HG02973 (cell line): ENCODE data around the gene EIF2B2.

ENCODE experiments used
- ATAC-seq: cut with Tn5 transposase; IDR thresholded peaks from one replicate; pipeline ENCODE4 v1.9.1; 2021; ENCODE audit warnings: moderate library complexity; ENCODE audit not compliant: unreplicated experiment

EIF2B2 gene

GRCh38 chr14:74973905-74974363 is 28.8 kb upstream of the EIF2B2 start:
- no peak for ATAC-seq

- no peak for ATAC-seq
These were observed 28.2 kb upstream of the EIF2B2 start for GRCh38 chr14:74974364-74975058.

GRCh38 chr14:74975059-74975810 is 27.5 kb upstream of the EIF2B2 start:
- no peak for ATAC-seq

- ATAC-seq: no peak
These were observed 26.2 kb upstream of the EIF2B2 start for GRCh38 chr14:74976264-74977113.

- ATAC-seq: no peak
These were observed 25.4 kb upstream of the EIF2B2 start for GRCh38 chr14:74977164-74977900.

GRCh38 chr14:74977901-74978385 is 24.8 kb upstream of the EIF2B2 start:
- no peak for ATAC-seq

- ATAC-seq: no peak
These were observed 24.2 kb upstream of the EIF2B2 start for GRCh38 chr14:74978416-74978947.

- ATAC-seq: no peak
These were observed 23.7 kb upstream of the EIF2B2 start for GRCh38 chr14:74979029-74979428.

- no peak for ATAC-seq
These were observed 23.0 kb upstream of the EIF2B2 start for GRCh38 chr14:74979442-74980397.

GRCh38 chr14:74980398-74980730 is 22.4 kb upstream of the EIF2B2 start:
- no peak for ATAC-seq

- no peak for ATAC-seq
These were observed 21.8 kb upstream of the EIF2B2 start for GRCh38 chr14:74980731-74981461.

- no peak for ATAC-seq
These were observed 21.3 kb upstream of the EIF2B2 start for GRCh38 chr14:74981462-74981782.

- no peak for ATAC-seq
These were observed 20.9 kb upstream of the EIF2B2 start for GRCh38 chr14:74981833-74982232.

GRCh38 chr14:74982661-74983060 is 20.1 kb upstream of the EIF2B2 start:
- no peak for ATAC-seq

GRCh38 chr14:74983343-74983742 is 19.4 kb upstream of the EIF2B2 start:
- no peak for ATAC-seq

- ATAC-seq: no peak
These were observed 18.3 kb upstream of the EIF2B2 start for GRCh38 chr14:74984236-74985027.

- no peak for ATAC-seq
These were observed 17.8 kb upstream of the EIF2B2 start for GRCh38 chr14:74985028-74985310.

- no peak for ATAC-seq
These were observed 16.9 kb upstream of the EIF2B2 start for GRCh38 chr14:74985806-74986205.
